HepG2 (cell line): Measurements from ENCODE around the gene MESD. TPM values are rescaled to one million over a fixed set of nuclear protein-coding genes. Genes with fewer than 3 reads are reported as not detected.

Experiments
- ASH2L ChIP-seq: fragments of 300-600, 200-600 bp; sonication (generic); IDR thresholded peaks from 2 replicates; pipeline ENCODE4 v1.7.0; 2017; ENCODE audit warnings: low read depth, mild to moderate bottlenecking, moderate library complexity, mixed read lengths, low read length; ENCODE audit not compliant: insufficient read length
- GABPB1 ChIP-seq: IDR thresholded peaks from 2 replicates; pipeline ENCODE4 v1.6.1; 2016; ENCODE audit warnings: mild to moderate bottlenecking, missing genetic modification reagents, moderate library complexity, missing compliant biosample characterization
- NR2F1 ChIP-seq, 2 experiments: fragments of 450-650 bp in 1 of 2; formaldehyde crosslinking in 1 of 2; IDR thresholded peaks; 2 replicates each; pipeline versions ENCODE4 v1.5.0 to v1.6.1; 2016 to 2020; ENCODE audit warnings: mild to moderate bottlenecking in 1 of 2, missing compliant biosample characterization in 1 of 2, missing genetic modification reagents in 1 of 2, moderate library complexity in 1 of 2
- POLR2A ChIP-seq, 2 experiments: IDR thresholded peaks; 2 replicates each; pipeline ENCODE4 v1.6.1; 2011; ENCODE audit warnings: low read depth in 2 of 2, low read length in 2 of 2, mild to moderate bottlenecking in 1 of 2, moderate library complexity in 1 of 2; ENCODE audit not compliant: insufficient read depth in 1 of 2
- PRMT3 ChIP-seq: sonication (generic); formaldehyde crosslinking; IDR thresholded peaks from 2 replicates; pipeline ENCODE4 v1.8.1; 2022; ENCODE audit warnings: low read depth, mild to moderate bottlenecking, moderate library complexity, missing genetic modification reagents, borderline replicate concordance
- SIX1 ChIP-seq: sonication (generic); formaldehyde crosslinking; IDR thresholded peaks from 2 replicates; pipeline ENCODE4 v1.4.0; 2020; ENCODE audit warnings: missing genetic modification reagents, borderline replicate concordance
- TARDBP ChIP-seq: sonication (generic); formaldehyde crosslinking; IDR thresholded peaks from 2 replicates; pipeline ENCODE4 v1.8.0; 2022; ENCODE audit warnings: mild to moderate bottlenecking, missing genetic modification reagents
- TERF1 ChIP-seq: sonication (generic); formaldehyde crosslinking; IDR thresholded peaks from 2 replicates; pipeline ENCODE4 v1.8.0; 2022; ENCODE audit warnings: mild to moderate bottlenecking, missing genetic modification reagents, moderate library complexity
- ZBTB14 ChIP-seq: sonication (generic); formaldehyde crosslinking; IDR thresholded peaks from 2 replicates; pipeline ENCODE4 v1.4.0; 2020; ENCODE audit warnings: missing genetic modification reagents
- ZFYVE20 ChIP-seq: sonication (generic); formaldehyde crosslinking; IDR thresholded peaks from 2 replicates; pipeline ENCODE4 v1.8.0; 2023; ENCODE audit warnings: low read depth, mild to moderate bottlenecking, moderate library complexity, missing genetic modification reagents, borderline replicate concordance
- ZIK1 ChIP-seq: sonication (generic); formaldehyde crosslinking; IDR thresholded peaks from 2 replicates; pipeline ENCODE4 v1.5.0; 2020; ENCODE audit warnings: mild to moderate bottlenecking, low read depth, missing genetic modification reagents, borderline replicate concordance
- ZNF557 ChIP-seq: sonication (generic); formaldehyde crosslinking; IDR thresholded peaks from 2 replicates; pipeline ENCODE4 v1.4.0; 2020; ENCODE audit warnings: missing genetic modification reagents
- ZNF558 ChIP-seq: sonication (generic); formaldehyde crosslinking; IDR thresholded peaks from 2 replicates; pipeline ENCODE4 v1.9.0; 2022; ENCODE audit warnings: mild to moderate bottlenecking, missing genetic modification reagents, borderline replicate concordance
- ZNF724P ChIP-seq: sonication (generic); formaldehyde crosslinking; IDR thresholded peaks from 2 replicates; pipeline ENCODE4 v1.8.0; 2022; ENCODE audit warnings: missing genetic modification reagents, borderline replicate concordance
- ZNF790 ChIP-seq: sonication (generic); formaldehyde crosslinking; IDR thresholded peaks from 2 replicates; pipeline ENCODE4 v1.8.0; 2022; ENCODE audit warnings: missing genetic modification reagents, mild to moderate bottlenecking, borderline replicate concordance
- ZSCAN20 ChIP-seq: sonication (generic); formaldehyde crosslinking; IDR thresholded peaks from 2 replicates; pipeline ENCODE4 v1.4.0; 2020; ENCODE audit warnings: missing genetic modification reagents, mild to moderate bottlenecking, borderline replicate concordance
- ZSCAN21 ChIP-seq: sonication (generic); formaldehyde crosslinking; IDR thresholded peaks from 2 replicates; pipeline ENCODE4 v1.8.0; 2022; ENCODE audit warnings: mild to moderate bottlenecking, missing genetic modification reagents, moderate library complexity, borderline replicate concordance
- ZSCAN25 ChIP-seq: sonication (generic); formaldehyde crosslinking; IDR thresholded peaks from 2 replicates; pipeline ENCODE4 v1.8.0; 2022; ENCODE audit warnings: mild to moderate bottlenecking, missing genetic modification reagents
- polyA plus RNA-seq, 8 experiments: library from polyadenylated mRNA; depleted of rRNA in 3 of 8; stranded (reverse) in 7 of 8; unstranded in 1 of 8; fragments of >200 nt; fragmentation: Illumina TruSeq in 4 of 8; extraction: Trizol in 4 of 8; gene quantifications; 2 replicates each; pipeline versions ENCODE4 v1.2.1 to v1.2.3, GENCODE V29; 2011 to 2016; ENCODE audit warnings: low read depth in 4 of 8, missing spikeins in 1 of 8, mixed read lengths in 1 of 8; ENCODE audit not compliant: insufficient read depth in 1 of 8
- total RNA-seq, 5 experiments: library from RNA; depleted of rRNA; stranded (reverse); fragments of >200 nt; fragmentation: Illumina TruSeq; extraction: Trizol; gene quantifications; 2 replicates each; pipeline ENCODE4 v1.2.3, GENCODE V29; 2016; ENCODE audit warnings: low read depth in 1 of 5
- TF ChIP-seq, protein P1 (sequence below): sonication (generic); formaldehyde crosslinking; IDR thresholded peaks from 2 replicates; pipeline ENCODE4 v1.4.0; 2020; ENCODE audit warnings: missing genetic modification reagents
- TF ChIP-seq, protein P2 (sequence below): sonication (generic); formaldehyde crosslinking; IDR thresholded peaks from 2 replicates; pipeline ENCODE4 v1.8.0; 2022; ENCODE audit warnings: mild to moderate bottlenecking, missing genetic modification reagents

Gene MESD
- total and polyA plus RNA-seq, 2 of the 13 experiments (the other 11 are each of a cell fraction or from before 2014, with no cell fraction given) = 18.0 to 46.2 TPM

- TF ChIP-seq ZBTB14 (CRISPR knock-in tag) = peak; percentile 67
- TF ChIP-seq, protein P1, sequence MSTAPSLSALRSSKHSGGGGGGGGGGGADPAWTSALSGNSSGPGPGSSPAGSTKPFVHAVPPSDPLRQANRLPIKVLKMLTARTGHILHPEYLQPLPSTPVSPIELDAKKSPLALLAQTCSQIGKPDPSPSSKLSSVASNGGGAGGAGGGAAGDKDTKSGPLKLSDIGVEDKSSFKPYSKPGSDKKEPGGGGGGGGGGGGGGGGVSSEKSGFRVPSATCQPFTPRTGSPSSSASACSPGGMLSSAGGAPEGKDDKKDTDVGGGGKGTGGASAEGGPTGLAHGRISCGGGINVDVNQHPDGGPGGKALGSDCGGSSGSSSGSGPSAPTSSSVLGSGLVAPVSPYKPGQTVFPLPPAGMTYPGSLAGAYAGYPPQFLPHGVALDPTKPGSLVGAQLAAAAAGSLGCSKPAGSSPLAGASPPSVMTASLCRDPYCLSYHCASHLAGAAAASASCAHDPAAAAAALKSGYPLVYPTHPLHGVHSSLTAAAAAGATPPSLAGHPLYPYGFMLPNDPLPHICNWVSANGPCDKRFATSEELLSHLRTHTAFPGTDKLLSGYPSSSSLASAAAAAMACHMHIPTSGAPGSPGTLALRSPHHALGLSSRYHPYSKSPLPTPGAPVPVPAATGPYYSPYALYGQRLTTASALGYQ (CRISPR knock-in tag) = 0 out of 2 replicates have a peak, but pooled peaks have one; percentile 30
- no peak for TF ChIP-seq ZNF558 (CRISPR knock-in tag)
- no peak for TF ChIP-seq TERF1 (CRISPR knock-in tag)
- no peak for TF ChIP-seq ZNF724P (CRISPR knock-in tag)
- TF ChIP-seq TARDBP = peak; percentile 32; the same call in 1 of the 2 replicates
- TF ChIP-seq ZFYVE20 (CRISPR knock-in tag) = no peak
- peak; percentile 96 to 99 for TF ChIP-seq POLR2A (IDR thresholded peaks at IDR 0.05; ENCODE audit: insufficient read depth in 1 of 2, low read depth in 2 of 2, low read length in 2 of 2)
- TF ChIP-seq GABPB1 = peak; percentile 90
- TF ChIP-seq ZNF790 = peak; percentile 24; the same call in 1 of the 2 replicates
- no peak for TF ChIP-seq PRMT3
- TF ChIP-seq, protein P2, sequence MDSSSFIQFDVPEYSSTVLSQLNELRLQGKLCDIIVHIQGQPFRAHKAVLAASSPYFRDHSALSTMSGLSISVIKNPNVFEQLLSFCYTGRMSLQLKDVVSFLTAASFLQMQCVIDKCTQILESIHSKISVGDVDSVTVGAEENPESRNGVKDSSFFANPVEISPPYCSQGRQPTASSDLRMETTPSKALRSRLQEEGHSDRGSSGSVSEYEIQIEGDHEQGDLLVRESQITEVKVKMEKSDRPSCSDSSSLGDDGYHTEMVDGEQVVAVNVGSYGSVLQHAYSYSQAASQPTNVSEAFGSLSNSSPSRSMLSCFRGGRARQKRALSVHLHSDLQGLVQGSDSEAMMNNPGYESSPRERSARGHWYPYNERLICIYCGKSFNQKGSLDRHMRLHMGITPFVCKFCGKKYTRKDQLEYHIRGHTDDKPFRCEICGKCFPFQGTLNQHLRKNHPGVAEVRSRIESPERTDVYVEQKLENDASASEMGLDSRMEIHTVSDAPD (CRISPR knock-in tag) = no peak
- TF ChIP-seq ZIK1 (CRISPR knock-in tag) = 0 out of 2 replicates have a peak, but pooled peaks have one; percentile 55
- TF ChIP-seq ZSCAN21 (CRISPR knock-in tag) = peak; percentile 79; the same call in 1 of the 2 replicates
- TF ChIP-seq SIX1 (CRISPR knock-in tag) = no peak
- TF ChIP-seq ZSCAN25 (CRISPR knock-in tag) = no peak
- TF ChIP-seq NR2F1 (CRISPR knock-in tag; IDR thresholded peaks at IDR 0.05) = peak in 1 of 2 experiments; percentile 49; a peak in 1 of 4 replicates
- peak; percentile 74 for TF ChIP-seq ASH2L
- TF ChIP-seq ZNF557 (CRISPR knock-in tag) = 0 out of 2 replicates have a peak, but pooled peaks have one; percentile 70
- peak; percentile 72; the same call in 1 of the 2 replicates for TF ChIP-seq ZSCAN20 (CRISPR knock-in tag)
Observed at GRCh38 chr15:80989518-80990478, at the start of gene MESD (continued).
